HUES64 (cell line): ENCODE data around the gene CAV3.

Experiments
- H3K27ac ChIP-seq: 2 replicates; pipeline ENCODE4 v1.7.0; 2013; ENCODE audit warnings: low read depth, low read length, inconsistent platforms
- H3K27me3 ChIP-seq: 2 replicates; pipeline ENCODE4 v1.6.1; 2013; ENCODE audit warnings: mild to moderate bottlenecking, low read length; ENCODE audit not compliant: insufficient read depth
- H3K36me3 ChIP-seq: 2 replicates; pipeline ENCODE4 v1.6.1; 2013; ENCODE audit warnings: mild to moderate bottlenecking, low read length; ENCODE audit not compliant: insufficient read depth
- H3K4me1 ChIP-seq: 2 replicates; pipeline ENCODE4 v1.6.1; 2013; ENCODE audit warnings: mild to moderate bottlenecking, low read length, moderate library complexity; ENCODE audit not compliant: insufficient read depth
- H3K4me3 ChIP-seq: 2 replicates; pipeline ENCODE4 v1.5.1; 2013; ENCODE audit warnings: mild to moderate bottlenecking, low read length, moderate library complexity
- H3K9ac ChIP-seq: 2 replicates; pipeline ENCODE4 v1.6.1; 2013; ENCODE audit warnings: mild to moderate bottlenecking, low read depth, low read length
- H3K9me3 ChIP-seq: 2 replicates; pipeline ENCODE4 v1.6.1; 2013; ENCODE audit warnings: low read depth, low read length; ENCODE audit not compliant: insufficient read depth
- WGBS: fragments of 150-250, 120-280 bp; methylation state at CpG from one replicate; pipeline ENCODE4 v1.1.7; 2013; ENCODE audit warnings: missing lambda C conversion rate; 5-methylcytosine and 5-hydroxymethylcytosine counted together

The CAV3 gene

GRCh38 chr3:8737301-8737700 is 3.7 kb downstream of the CAV3 start:
- WGBS = over 99% methylated on average over 4 of the region's 4 CpGs
- Histone ChIP-seq H3K36me3 (no peaks in the 10 kb centered on the region), H3K9ac (no peak overlapping the region), H3K27ac (no peak overlapping the region), H3K27me3 (no peaks in the 10 kb centered on the region; the same call in 1 of the 2 replicates), H3K4me3 (no peak overlapping the region), H3K4me1 (peaks cover 19% of the 10 kb centered on the region), H3K9me3 (no peaks in the 10 kb centered on the region)

GRCh38 chr3:8737823-8738222 is 4.2 kb downstream of the CAV3 start:
- Histone ChIP-seq H3K4me3 (no peak overlapping the region), H3K9me3 (no peaks in the 10 kb centered on the region), H3K27me3 (no peaks in the 10 kb centered on the region; the same call in 1 of the 2 replicates), H3K27ac (no peak overlapping the region), H3K36me3 (no peaks in the 10 kb centered on the region), H3K4me1 (peaks cover 19% of the 10 kb centered on the region), H3K9ac (no peak overlapping the region)

GRCh38 chr3:8738639-8739038 is 5.0 kb downstream of the CAV3 start:
- no peaks in the 10 kb centered on the region; the same call in 1 of the 2 replicates for H3K27me3 ChIP-seq
- no peaks in the 10 kb centered on the region for H3K36me3 ChIP-seq
- H3K27ac ChIP-seq = no peak overlapping the region
- no peak overlapping the region for H3K9ac ChIP-seq
- no peak overlapping the region for H3K4me3 ChIP-seq
- H3K4me1 ChIP-seq = peaks cover 28% of the 10 kb centered on the region
- 81% methylated on average over 3 of the region's 3 CpGs for WGBS
- no peaks in the 10 kb centered on the region for H3K9me3 ChIP-seq

GRCh38 chr3:8739757-8740504 is 6.3 kb downstream of the CAV3 start:
- Histone ChIP-seq H3K36me3 (no peaks in the 10 kb centered on the region), H3K4me1 (peaks cover 32% of the 10 kb centered on the region), H3K9me3 (no peaks in the 10 kb centered on the region), H3K27ac (no peak overlapping the region), H3K4me3 (no peak overlapping the region), H3K9ac (no peak overlapping the region), H3K27me3 (no peaks in the 10 kb centered on the region; the same call in 1 of the 2 replicates)
- WGBS = 90% methylated on average over 5 of the region's 5 CpGs

GRCh38 chr3:8741581-8742261 is 8.1 kb downstream of the CAV3 start:
- H3K27ac ChIP-seq = peak overlapping the region; percentile 45
- H3K27me3 ChIP-seq = no peaks in the 10 kb centered on the region; the same call in 1 of the 2 replicates
- peak overlapping the region; percentile 16; the same call in 1 of the 2 replicates for H3K9ac ChIP-seq
- 10% methylated on average over 13 of the region's 13 CpGs for WGBS
- no peaks in the 10 kb centered on the region for H3K9me3 ChIP-seq
- peak overlapping the region; percentile 38 for H3K4me3 ChIP-seq
- no peaks in the 10 kb centered on the region for H3K36me3 ChIP-seq
- peaks cover 32% of the 10 kb centered on the region for H3K4me1 ChIP-seq

GRCh38 chr3:8743021-8743601 is 9.5 kb downstream of the CAV3 start:
- no peak overlapping the region for H3K4me3 ChIP-seq
- no peak overlapping the region for H3K27ac ChIP-seq

GRCh38 chr3:8743911-8744310 is 10.3 kb downstream of the CAV3 start:
- Histone ChIP-seq H3K27me3 (no peaks in the 10 kb centered on the region; the same call in 1 of the 2 replicates), H3K27ac (no peak overlapping the region), H3K9me3 (no peaks in the 10 kb centered on the region), H3K4me1 (peaks cover 32% of the 10 kb centered on the region), H3K9ac (no peak overlapping the region), H3K4me3 (no peak overlapping the region), H3K36me3 (no peaks in the 10 kb centered on the region)
- WGBS = 84% methylated on average over 3 of the region's 3 CpGs

More at GRCh38 chr3:8743021-8743601, 9.5 kb downstream of the CAV3 start:
- no peaks in the 10 kb centered on the region; the same call in 1 of the 2 replicates for H3K27me3 ChIP-seq
- H3K36me3 ChIP-seq = no peaks in the 10 kb centered on the region
- H3K4me1 ChIP-seq = peaks cover 32% of the 10 kb centered on the region
- H3K9me3 ChIP-seq = no peaks in the 10 kb centered on the region
- H3K9ac ChIP-seq = no peak overlapping the region
- 76% methylated on average over 5 of the region's 6 CpGs for WGBS

GRCh38 chr3:8745619-8746370 is 12.2 kb downstream of the CAV3 start:
- H3K4me1 ChIP-seq = peaks cover 31% of the 10 kb centered on the region
- H3K9me3 ChIP-seq = no peaks in the 10 kb centered on the region
- H3K36me3 ChIP-seq = no peaks in the 10 kb centered on the region
- no peak overlapping the region for H3K4me3 ChIP-seq
- no peak overlapping the region for H3K9ac ChIP-seq
- H3K27me3 ChIP-seq = no peaks in the 10 kb centered on the region; the same call in 1 of the 2 replicates
- WGBS = 93% methylated on average over 25 of the region's 25 CpGs
- H3K27ac ChIP-seq = no peak overlapping the region

GRCh38 chr3:8746780-8747345 is 13.3 kb downstream of the CAV3 start:
- H3K9me3 ChIP-seq = no peaks in the 10 kb centered on the region
- H3K36me3 ChIP-seq = no peaks in the 10 kb centered on the region
- no peak overlapping the region for H3K4me3 ChIP-seq
- no peak overlapping the region for H3K27ac ChIP-seq
- H3K27me3 ChIP-seq = no peaks in the 10 kb centered on the region; the same call in 1 of the 2 replicates
- no peak overlapping the region for H3K9ac ChIP-seq
- WGBS = 89% methylated on average over 7 of the region's 7 CpGs
- H3K4me1 ChIP-seq = peaks cover 22% of the 10 kb centered on the region

- Histone ChIP-seq H3K9ac (no peak overlapping the region), H3K4me1 (no peaks in the 10 kb centered on the region), H3K36me3 (no peaks in the 10 kb centered on the region), H3K4me3 (no peak overlapping the region), H3K9me3 (no peaks in the 10 kb centered on the region), H3K27ac (no peak overlapping the region), H3K27me3 (no peaks in the 10 kb centered on the region; the same call in 1 of the 2 replicates)
- 93% methylated on average over 3 of the region's 3 CpGs for WGBS
These were observed 15.7 kb downstream of the CAV3 start for GRCh38 chr3:8749316-8749715.
